Neuron (in vitro differentiated cells): Measurements from ENCODE around the gene ITGA6.

Source experiments
- H2AFZ ChIP-seq: one replicate; pipeline ENCODE4 v1.6.1; 2013; ENCODE audit warnings: low read depth, mild to moderate bottlenecking, inconsistent platforms, low read length, moderate library complexity
- H3K27me3 ChIP-seq: one replicate; pipeline ENCODE4 v1.6.1; 2013; ENCODE audit warnings: low read length; ENCODE audit not compliant: insufficient read depth
- H3K36me3 ChIP-seq: one replicate; pipeline ENCODE4 v1.6.1; 2013; ENCODE audit warnings: low read length; ENCODE audit not compliant: insufficient read depth
- H3K4me1 ChIP-seq: one replicate; pipeline ENCODE4 v1.6.1; 2013; ENCODE audit warnings: low read length; ENCODE audit not compliant: insufficient read depth
- H3K4me3 ChIP-seq: 2 replicates; pipeline ENCODE4 v1.5.1; 2013; ENCODE audit warnings: mild to moderate bottlenecking, low read length, moderate library complexity
- H3K9me3 ChIP-seq: one replicate; pipeline ENCODE4 v1.6.1; 2013; ENCODE audit warnings: low read length

Gene ITGA6

GRCh38 chr2:172454404-172455120 lies 27.2 kb downstream of the ITGA6 start:
- H3K9me3 ChIP-seq = no peaks in the 10 kb centered on the region
- H3K4me1 ChIP-seq = no peaks in the 10 kb centered on the region
- H3K36me3 ChIP-seq = no peaks in the 10 kb centered on the region
- no peak overlapping the region for H2AFZ ChIP-seq
- H3K27me3 ChIP-seq = no peaks in the 10 kb centered on the region
- no peak overlapping the region for H3K4me3 ChIP-seq

- Histone ChIP-seq H3K27me3 (no peaks in the 10 kb centered on the region), H3K36me3 (no peaks in the 10 kb centered on the region), H2AFZ (no peak overlapping the region), H3K4me1 (no peaks in the 10 kb centered on the region), H3K9me3 (no peaks in the 10 kb centered on the region), H3K4me3 (no peak overlapping the region)
Measured at GRCh38 chr2:172455121-172455515, 27.7 kb downstream of the ITGA6 start.

GRCh38 chr2:172456002-172456401 lies 28.6 kb downstream of the ITGA6 start:
- Histone ChIP-seq H3K4me1 (no peaks in the 10 kb centered on the region), H3K27me3 (no peaks in the 10 kb centered on the region), H3K4me3 (no peak overlapping the region), H3K9me3 (no peaks in the 10 kb centered on the region), H2AFZ (no peak overlapping the region), H3K36me3 (no peaks in the 10 kb centered on the region)

DNA sequence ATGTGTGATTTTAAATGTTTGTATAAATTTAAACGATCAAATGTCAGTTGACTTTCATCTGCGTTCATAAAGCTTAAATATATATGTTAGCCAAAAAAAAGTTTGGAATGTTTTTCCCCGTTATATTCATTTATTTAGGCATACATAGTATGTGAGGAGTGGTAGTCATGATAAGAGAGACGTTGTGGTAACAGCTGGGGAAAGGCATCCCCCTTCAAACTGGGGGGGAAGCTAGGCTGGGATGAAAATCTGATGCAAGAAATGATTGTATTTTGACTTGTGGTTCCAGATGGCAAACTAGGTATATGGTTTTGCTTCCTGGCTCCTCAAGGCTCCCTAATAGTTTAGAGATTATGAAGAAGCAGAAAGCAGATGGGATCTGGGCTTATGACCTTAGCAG lies 30.1 kb downstream of the ITGA6 start:
- Histone ChIP-seq H2AFZ (no peak overlapping the region), H3K4me3 (no peak overlapping the region), H3K9me3 (no peaks in the 10 kb centered on the region), H3K36me3 (no peaks in the 10 kb centered on the region), H3K27me3 (no peaks in the 10 kb centered on the region), H3K4me1 (no peaks in the 10 kb centered on the region)

GRCh38 chr2:172458561-172459124 lies 31.3 kb downstream of the ITGA6 start:
- Histone ChIP-seq H3K9me3 (no peaks in the 10 kb centered on the region), H2AFZ (no peak overlapping the region), H3K4me3 (no peak overlapping the region), H3K27me3 (no peaks in the 10 kb centered on the region), H3K36me3 (no peaks in the 10 kb centered on the region), H3K4me1 (no peaks in the 10 kb centered on the region)

DNA sequence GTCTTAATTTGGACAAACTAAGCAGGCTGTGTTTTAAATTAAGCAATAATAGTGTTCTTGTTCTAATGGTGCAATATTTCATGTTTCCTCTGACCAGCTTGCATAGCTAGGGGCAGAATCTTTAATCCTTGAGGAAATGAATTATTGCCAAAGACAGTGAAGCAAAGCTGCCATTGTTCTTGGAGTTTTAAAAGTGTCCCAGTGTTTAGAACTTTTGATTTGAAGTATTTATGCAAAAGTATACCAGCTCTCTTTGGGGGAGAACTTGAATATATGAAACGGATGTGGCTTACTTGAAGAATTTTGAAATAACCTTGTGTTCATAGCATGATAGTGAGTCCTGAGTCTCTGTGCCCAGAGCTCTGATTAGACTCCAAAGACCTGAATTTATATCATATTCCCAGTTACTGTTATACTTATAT lies 33.4 kb downstream of the ITGA6 start:
- H3K9me3 ChIP-seq = no peaks in the 10 kb centered on the region
- no peak overlapping the region for H3K4me3 ChIP-seq
- no peaks in the 10 kb centered on the region for H3K4me1 ChIP-seq
- no peaks in the 10 kb centered on the region for H3K27me3 ChIP-seq
- no peaks in the 10 kb centered on the region for H3K36me3 ChIP-seq
- H2AFZ ChIP-seq = no peak overlapping the region

GRCh38 chr2:172461591-172462372 lies 34.4 kb downstream of the ITGA6 start:
- H3K27me3 ChIP-seq = no peaks in the 10 kb centered on the region
- no peaks in the 10 kb centered on the region for H3K4me1 ChIP-seq
- H3K9me3 ChIP-seq = no peaks in the 10 kb centered on the region
- no peaks in the 10 kb centered on the region for H3K36me3 ChIP-seq
- H3K4me3 ChIP-seq = no peak overlapping the region
- no peak overlapping the region for H2AFZ ChIP-seq

- Histone ChIP-seq H3K36me3 (no peaks in the 10 kb centered on the region), H3K9me3 (no peaks in the 10 kb centered on the region), H3K27me3 (no peaks in the 10 kb centered on the region), H3K4me1 (no peaks in the 10 kb centered on the region), H2AFZ (no peak overlapping the region), H3K4me3 (no peak overlapping the region)
Measured at GRCh38 chr2:172462373-172462848, 35.0 kb downstream of the ITGA6 start.

DNA sequence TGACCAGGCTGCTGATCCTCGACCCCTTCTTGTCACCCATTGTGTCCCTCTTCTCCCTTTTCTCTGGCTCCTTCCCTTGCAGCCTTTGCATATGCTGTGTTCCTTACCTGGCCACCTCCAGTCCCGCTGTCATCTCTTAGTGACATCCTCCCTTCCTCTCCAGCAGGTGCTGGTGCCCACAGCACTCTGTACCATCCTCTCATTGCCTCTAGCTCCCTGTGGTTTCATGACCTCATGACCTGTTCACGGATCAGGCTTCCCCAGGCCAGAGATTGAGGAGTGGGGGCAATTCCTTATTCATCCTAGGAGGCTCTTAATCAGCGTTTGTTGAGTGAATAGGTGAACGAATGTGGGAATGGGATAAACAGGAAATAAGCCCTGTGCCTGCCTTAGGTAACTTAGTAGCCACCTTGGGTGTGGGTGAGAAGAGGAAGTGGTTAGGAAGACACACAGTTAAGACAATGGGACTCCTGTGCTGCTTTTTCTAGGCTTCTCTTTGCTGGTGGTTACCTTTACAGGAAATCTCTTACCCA lies 35.5 kb downstream of the ITGA6 start:
- H2AFZ ChIP-seq = no peak overlapping the region
- no peaks in the 10 kb centered on the region for H3K27me3 ChIP-seq
- no peaks in the 10 kb centered on the region for H3K4me1 ChIP-seq
- H3K4me3 ChIP-seq = no peak overlapping the region
- H3K9me3 ChIP-seq = no peaks in the 10 kb centered on the region
- H3K36me3 ChIP-seq = no peaks in the 10 kb centered on the region

DNA sequence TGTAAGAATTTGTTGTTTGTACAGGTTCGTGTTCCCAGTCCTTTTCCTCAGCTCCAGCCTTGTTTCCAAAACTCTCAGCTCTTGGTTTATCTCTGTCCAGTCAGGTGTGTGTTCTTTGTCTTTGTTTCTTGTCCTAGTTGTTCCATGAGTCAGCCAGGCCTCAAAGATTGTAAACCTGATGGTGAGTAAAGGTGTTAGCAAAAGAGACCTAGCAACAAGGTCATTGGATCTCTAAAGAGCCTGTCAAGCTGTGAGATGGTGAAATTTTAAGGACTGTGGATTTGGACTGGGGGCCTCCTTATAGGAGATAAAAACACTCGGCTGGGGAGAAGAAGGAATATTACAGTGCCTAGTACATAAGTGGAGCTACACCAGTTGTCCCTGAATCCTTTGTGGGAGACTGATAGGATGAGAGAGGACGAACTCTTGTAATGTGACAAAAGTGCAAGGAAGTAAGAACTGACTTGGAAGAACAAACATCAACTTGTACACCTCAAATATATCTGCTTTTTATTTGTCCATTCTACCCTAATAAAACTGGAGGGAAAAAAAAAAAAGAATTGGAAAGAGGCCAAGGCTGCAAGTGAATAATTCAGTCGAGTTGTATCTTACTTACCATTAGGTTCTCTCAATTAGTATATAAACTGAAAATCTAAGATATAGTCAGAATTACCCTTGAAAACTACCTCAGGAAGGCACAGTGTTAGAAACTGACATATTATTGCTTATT lies 37.2 kb downstream of the ITGA6 start:
- no peaks in the 10 kb centered on the region for H3K27me3 ChIP-seq
- no peak overlapping the region for H3K4me3 ChIP-seq
- no peaks in the 10 kb centered on the region for H3K9me3 ChIP-seq
- H2AFZ ChIP-seq = no peak overlapping the region
- H3K36me3 ChIP-seq = no peaks in the 10 kb centered on the region
- no peaks in the 10 kb centered on the region for H3K4me1 ChIP-seq

- H3K4me3 ChIP-seq = no peak overlapping the region
- no peaks in the 10 kb centered on the region for H3K36me3 ChIP-seq
- no peaks in the 10 kb centered on the region for H3K27me3 ChIP-seq
- no peaks in the 10 kb centered on the region for H3K9me3 ChIP-seq
- no peaks in the 10 kb centered on the region for H3K4me1 ChIP-seq
- H2AFZ ChIP-seq = no peak overlapping the region
Measured at GRCh38 chr2:172465417-172466334, 38.3 kb downstream of the ITGA6 start.

GRCh38 chr2:172467382-172467781 lies 40.0 kb downstream of the ITGA6 start:
- H3K4me3 ChIP-seq = no peak overlapping the region
- no peaks in the 10 kb centered on the region for H3K27me3 ChIP-seq
- H3K9me3 ChIP-seq = no peaks in the 10 kb centered on the region
- H3K4me1 ChIP-seq = no peaks in the 10 kb centered on the region
- H2AFZ ChIP-seq = no peak overlapping the region
- H3K36me3 ChIP-seq = peaks cover 8% of the 10 kb centered on the region
